ENCODE results near the gene RECQL. TPM values are rescaled to one million over a fixed set of nuclear protein-coding genes. Genes with fewer than 3 reads are reported as not detected.

RECQL gene
- total RNA-seq, 1 donor from 2014 or later, result 55.3 TPM

DNA sequence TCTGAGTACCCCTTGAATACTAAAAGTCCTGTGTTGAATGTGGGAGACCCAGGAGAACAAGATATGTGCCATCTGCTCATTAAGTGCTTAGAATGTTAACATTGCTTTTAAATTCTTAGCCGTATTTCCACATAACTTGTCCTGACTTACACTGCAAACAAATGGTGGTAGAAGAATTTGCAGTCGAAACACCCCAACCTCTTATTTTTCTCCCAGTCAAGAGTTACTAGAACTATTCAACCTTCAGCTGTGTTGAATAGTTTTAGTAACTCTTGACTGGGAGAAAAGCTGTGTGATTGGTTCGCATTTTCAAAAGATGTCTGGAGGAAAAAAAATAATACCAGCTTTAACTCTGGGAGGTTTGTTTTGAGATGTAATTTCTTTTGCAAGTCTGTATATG is 17.0 kb upstream of the RECQL start:
- Histone ChIP-seq H3K4me3 (ENCODE audit: low read depth, low read length) (no peak overlapping the region), H3K36me3 (ENCODE audit: control insufficient read depth, insufficient read depth, low read length) (no peaks in the 10 kb centered on the region), H3K27me3 (ENCODE audit: control insufficient read depth, insufficient read depth, low read length) (no peaks in the 10 kb centered on the region)
- DNase-seq (ENCODE audit: low read depth), result no peak
- TF ChIP-seq, protein P1, sequence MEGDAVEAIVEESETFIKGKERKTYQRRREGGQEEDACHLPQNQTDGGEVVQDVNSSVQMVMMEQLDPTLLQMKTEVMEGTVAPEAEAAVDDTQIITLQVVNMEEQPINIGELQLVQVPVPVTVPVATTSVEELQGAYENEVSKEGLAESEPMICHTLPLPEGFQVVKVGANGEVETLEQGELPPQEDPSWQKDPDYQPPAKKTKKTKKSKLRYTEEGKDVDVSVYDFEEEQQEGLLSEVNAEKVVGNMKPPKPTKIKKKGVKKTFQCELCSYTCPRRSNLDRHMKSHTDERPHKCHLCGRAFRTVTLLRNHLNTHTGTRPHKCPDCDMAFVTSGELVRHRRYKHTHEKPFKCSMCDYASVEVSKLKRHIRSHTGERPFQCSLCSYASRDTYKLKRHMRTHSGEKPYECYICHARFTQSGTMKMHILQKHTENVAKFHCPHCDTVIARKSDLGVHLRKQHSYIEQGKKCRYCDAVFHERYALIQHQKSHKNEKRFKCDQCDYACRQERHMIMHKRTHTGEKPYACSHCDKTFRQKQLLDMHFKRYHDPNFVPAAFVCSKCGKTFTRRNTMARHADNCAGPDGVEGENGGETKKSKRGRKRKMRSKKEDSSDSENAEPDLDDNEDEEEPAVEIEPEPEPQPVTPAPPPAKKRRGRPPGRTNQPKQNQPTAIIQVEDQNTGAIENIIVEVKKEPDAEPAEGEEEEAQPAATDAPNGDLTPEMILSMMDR (IDR thresholded peaks at IDR 0.05; ENCODE audit: insufficient read depth, low read length, poor library complexity, severe bottlenecking), result no peak

DNA sequence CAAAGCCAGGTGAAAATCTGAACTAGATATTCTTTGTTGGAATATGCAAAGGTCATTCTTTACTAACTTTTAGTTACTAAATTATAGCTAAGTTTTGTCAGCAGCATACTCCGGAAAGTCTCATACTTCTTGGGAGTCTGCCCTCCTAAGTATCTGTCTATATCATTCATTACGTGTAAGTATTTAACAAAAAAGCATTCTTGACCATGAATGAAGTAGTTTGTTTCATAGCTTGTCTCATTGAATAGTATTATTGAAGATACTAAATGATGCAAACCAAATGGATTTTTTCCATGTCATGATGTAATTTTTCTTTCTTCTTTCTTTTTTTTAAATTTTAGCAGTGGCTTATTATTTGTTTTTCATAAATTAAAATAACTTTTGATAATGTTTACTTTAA is 14.8 kb upstream of the RECQL start:
- Histone ChIP-seq H3K27me3 (ENCODE audit: control insufficient read depth, insufficient read depth, low read length) (no peaks in the 10 kb centered on the region), H3K36me3 (ENCODE audit: control insufficient read depth, insufficient read depth, low read length) (peaks cover 1% of the 10 kb centered on the region), H3K4me3 (ENCODE audit: low read depth, low read length) (no peak overlapping the region)
- DNase-seq (ENCODE audit: low read depth), result no peak
- TF ChIP-seq, protein P1 (IDR thresholded peaks at IDR 0.05; ENCODE audit: insufficient read depth, low read length, poor library complexity, severe bottlenecking), result no peak

DNA sequence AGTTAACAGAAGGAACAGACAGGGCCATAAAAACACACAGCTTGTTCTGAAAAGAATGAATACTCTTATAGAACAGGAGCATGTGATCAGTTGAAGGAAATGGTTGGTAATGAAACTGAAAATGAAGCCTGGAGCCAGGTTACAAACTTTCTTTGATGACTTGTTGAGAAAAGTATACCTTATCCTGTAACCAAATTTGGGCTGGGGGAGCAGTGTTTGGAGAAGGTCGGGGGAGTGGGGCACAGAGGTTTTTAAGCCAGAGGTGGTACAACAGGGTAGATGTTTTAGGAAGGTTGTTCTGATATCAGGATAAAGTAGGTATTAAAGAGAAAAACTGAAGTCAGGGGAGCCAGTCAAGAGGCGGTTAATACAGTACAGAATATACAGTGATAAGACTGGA is 8.3 kb upstream of the RECQL start:
- Histone ChIP-seq H3K4me3 (ENCODE audit: low read depth, low read length) (no peak overlapping the region), H3K27me3 (ENCODE audit: control insufficient read depth, insufficient read depth, low read length) (no peaks in the 10 kb centered on the region), H3K36me3 (ENCODE audit: control insufficient read depth, insufficient read depth, low read length) (peaks cover 1% of the 10 kb centered on the region)
- TF ChIP-seq, protein P1 (IDR thresholded peaks at IDR 0.05; ENCODE audit: insufficient read depth, low read length, poor library complexity, severe bottlenecking), result no peak
- no peak for DNase-seq (ENCODE audit: low read depth)

DNA sequence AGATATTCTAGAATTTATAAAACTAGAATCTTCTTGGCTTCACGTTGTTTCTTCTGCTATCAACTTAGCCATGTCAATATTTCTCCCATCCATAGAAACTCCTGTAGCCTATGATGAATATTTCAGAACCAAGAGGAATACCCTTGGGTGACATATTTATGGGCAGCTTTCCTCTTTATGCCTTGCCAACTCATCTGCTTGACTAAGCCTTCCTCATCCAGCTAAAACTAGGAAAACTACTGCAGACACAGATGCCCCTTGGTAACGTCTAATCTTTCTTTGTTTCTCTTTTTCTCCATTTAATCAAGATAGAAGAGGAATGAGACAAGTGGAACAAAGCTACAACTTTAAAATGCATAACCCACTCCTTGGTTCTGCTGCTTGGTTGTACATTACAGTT is 6.4 kb upstream of the RECQL start:
- H3K27me3 ChIP-seq (ENCODE audit: control insufficient read depth, insufficient read depth, low read length), result no peaks in the 10 kb centered on the region
- H3K36me3 ChIP-seq (ENCODE audit: control insufficient read depth, insufficient read depth, low read length), result peaks cover under 1% of the 10 kb centered on the region
- H3K4me3 ChIP-seq (ENCODE audit: low read depth, low read length), result no peak overlapping the region
- TF ChIP-seq, protein P1 (IDR thresholded peaks at IDR 0.05; ENCODE audit: insufficient read depth, low read length, poor library complexity, severe bottlenecking), result no peak
- no peak for DNase-seq (ENCODE audit: low read depth)

DNA sequence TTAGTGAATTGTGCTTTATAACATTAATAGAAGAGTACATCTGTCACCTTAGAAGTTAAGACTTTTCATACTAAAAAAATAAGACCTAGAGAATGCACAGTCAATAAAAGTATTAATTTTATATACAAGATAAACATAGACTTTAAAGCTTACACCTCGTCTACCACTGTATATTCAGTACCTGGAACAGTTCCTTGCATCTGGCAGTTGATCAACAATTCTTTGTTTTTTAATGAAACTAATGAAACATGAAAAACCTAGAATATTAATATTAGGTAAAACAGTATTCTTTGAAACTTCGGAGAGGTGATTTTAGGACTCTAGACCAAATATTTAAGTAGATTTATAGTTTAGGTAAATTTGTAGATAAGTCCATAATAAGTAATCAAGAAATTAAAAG is 4.5 kb upstream of the RECQL start:
- Histone ChIP-seq H3K4me3 (ENCODE audit: low read depth, low read length) (no peak overlapping the region), H3K36me3 (ENCODE audit: control insufficient read depth, insufficient read depth, low read length) (no peaks in the 10 kb centered on the region), H3K27me3 (ENCODE audit: control insufficient read depth, insufficient read depth, low read length) (no peaks in the 10 kb centered on the region)
- DNase-seq (ENCODE audit: low read depth), result no peak
- TF ChIP-seq, protein P1 (IDR thresholded peaks at IDR 0.05; ENCODE audit: insufficient read depth, low read length, poor library complexity, severe bottlenecking), result no peak

DNA sequence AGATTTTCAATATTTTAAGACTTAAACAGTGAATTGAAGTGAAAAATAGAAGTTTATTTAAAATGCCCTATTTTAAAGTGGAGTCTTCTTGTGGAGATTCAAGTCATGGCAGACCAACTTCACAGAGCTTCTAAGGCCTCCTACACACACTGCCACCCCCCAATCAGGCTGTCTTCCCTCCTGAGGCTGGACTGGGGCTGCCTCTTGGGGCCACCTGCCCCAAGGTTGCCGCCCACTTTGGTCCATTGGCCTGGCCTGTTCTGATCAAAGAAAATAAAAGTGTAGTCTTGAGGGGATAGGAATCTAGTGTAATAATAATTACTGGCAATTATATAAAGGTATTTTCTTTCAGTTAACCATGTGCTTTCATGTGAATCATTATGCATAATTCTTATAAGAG is 1.4 kb upstream of the RECQL start:
- Histone ChIP-seq H3K27me3 (ENCODE audit: control insufficient read depth, insufficient read depth, low read length) (no peaks in the 10 kb centered on the region), H3K36me3 (ENCODE audit: control insufficient read depth, insufficient read depth, low read length) (peaks cover 2% of the 10 kb centered on the region), H3K4me3 (ENCODE audit: low read depth, low read length) (peak overlapping the region; percentile 96)
- no peak for DNase-seq (ENCODE audit: low read depth)
- TF ChIP-seq, protein P1 (IDR thresholded peaks at IDR 0.05; ENCODE audit: insufficient read depth, low read length, poor library complexity, severe bottlenecking), result no peak

Measured in kidney epithelial cell (primary cell).